ENCODE results near the gene MSL1.

MSL1 gene

GRCh38 chr17:40089077-40089895 is 32.5 kb upstream of the MSL1 start (continued):
- peak; percentile 30; the same call in 1 of the 2 replicates for TF ChIP-seq ZFHX2 (tag by site-specific recombination; conservative IDR thresholded peaks at IDR 0.05)
- no peak for TF ChIP-seq ZNF133 (tag by site-specific recombination; IDR thresholded peaks at IDR 0.05)
- TF ChIP-seq ZNF341 (tag by site-specific recombination; IDR thresholded peaks at IDR 0.05; ENCODE audit: low read depth): no peak
- no peak for TF ChIP-seq ZNF555 (tag by site-specific recombination; conservative IDR thresholded peaks at IDR 0.05)
- TF ChIP-seq ZNF121 (tag by site-specific recombination; IDR thresholded peaks at IDR 0.05): no peak
- no peak for TF ChIP-seq ZNF280C (tag by site-specific recombination; IDR thresholded peaks at IDR 0.05)
- no peak for TF ChIP-seq ZNF114 (tag by site-specific recombination; IDR thresholded peaks at IDR 0.05)
- TF ChIP-seq ZNF26 (tag by site-specific recombination; IDR thresholded peaks at IDR 0.05): no peak
- no peak for TF ChIP-seq ZNF10 (tag by site-specific recombination; IDR thresholded peaks at IDR 0.05)
- TF ChIP-seq IKZF3 (tag by site-specific recombination; IDR thresholded peaks at IDR 0.05): no peak
- no peak for TF ChIP-seq TRIM28 (IDR thresholded peaks at IDR 0.05; ENCODE audit: borderline replicate concordance, low read length)
- TF ChIP-seq PRDM10 (tag by site-specific recombination; IDR thresholded peaks at IDR 0.05): peak; percentile 23; the same call in 1 of the 2 replicates
- no peak for TF ChIP-seq ZBTB17 (tag by site-specific recombination; IDR thresholded peaks at IDR 0.05)

- H3K27ac ChIP-seq (ENCODE audit: extremely low read depth, low read depth, low read length): no peak overlapping the region
- ChIA-PET POLR2A (interaction anchor here (0.9 to 1.5 kb wide), 4 partner anchors 17 to 36 kb away, joined by 3 to 6 read pairs (median 4); partner anchors contain the start of gene MED24), CTCF (interaction anchor here (0.6 to 3.6 kb wide), 7 partner anchors 15 to 77 kb away, joined by 3 to 21 read pairs (median 3); no protein-coding TSS in a partner anchor)
- no peaks in the 10 kb centered on the region for H3K4me1 ChIP-seq (ENCODE audit: control insufficient read depth, insufficient read depth, low read length)
- H3K4me3 ChIP-seq (ENCODE audit: low read depth, low read length): no peak overlapping the region
- no peaks in the 10 kb centered on the region for H3K9me3 ChIP-seq (ENCODE audit: control insufficient read depth, insufficient read depth, low read depth, low read length)
- H3K36me3 ChIP-seq (ENCODE audit: control insufficient read depth in 2 of 2, insufficient read depth in 1 of 2, low read length in 2 of 2): peaks cover 12 to 60% of the 10 kb centered on the region in 2 experiments; a peak in 2 of 3 replicates
- TF ChIP-seq ZBTB10 (tag by site-specific recombination; IDR thresholded peaks at IDR 0.05) (0 out of 2 replicates have a peak, but pooled peaks have one; percentile 35), HIC1 (tag by site-specific recombination; IDR thresholded peaks at IDR 0.05) (0 out of 2 replicates have a peak, but pooled peaks have one; percentile 17), ZFHX2 (tag by site-specific recombination; conservative IDR thresholded peaks at IDR 0.05) (peak; percentile 80), ZNF629 (tag by site-specific recombination; IDR thresholded peaks at IDR 0.05) (no peak), SP2 (tag by site-specific recombination; IDR thresholded peaks at IDR 0.05) (peak; percentile 16; the same call in 1 of the 2 replicates), ZNF514 (tag by site-specific recombination; IDR thresholded peaks at IDR 0.05) (no peak), EGR2 (tag by site-specific recombination; IDR thresholded peaks at IDR 0.05; ENCODE audit: low read depth) (peak; percentile 55), ZNF155 (tag by site-specific recombination; IDR thresholded peaks at IDR 0.05) (0 out of 2 replicates have a peak, but pooled peaks have one; percentile 17), ZNF211 (tag by site-specific recombination; IDR thresholded peaks at IDR 0.05; ENCODE audit: low read depth) (no peak)
Observed at GRCh38 chr17:40090237-40091119, 31.3 kb upstream of the MSL1 start.

Data from HEK293 (cell line).